NCI-H128 (cell line): ENCODE data around the gene GNA14.
"Not testable (repeated sequence)": the region's sequence is repeated elsewhere in the genome, so short reads cannot be mapped to it uniquely, and the experiment has no call there.

Source experiments
- DNase-seq: peaks from one replicate; lab custom pipeline; 2025; ENCODE audit not compliant: unreplicated experiment; lab: John Stamatoyannopoulos, UW

Gene GNA14

GRCh38 chr9:77422969-77423368 lies 225.2 kb downstream of the GNA14 start:
- no peak for DNase-seq

GRCh38 chr9:77421506-77422265 lies 226.4 kb downstream of the GNA14 start:
- DNase-seq: no peak

- no peak for DNase-seq
These were observed 227.5 kb downstream of the GNA14 start for GRCh38 chr9:77420641-77421040.

- no peak for DNase-seq
These were observed 229.9 kb downstream of the GNA14 start for GRCh38 chr9:77418226-77418625.

- no peak for DNase-seq
These were observed 230.6 kb downstream of the GNA14 start for GRCh38 chr9:77417566-77417965.

GRCh38 chr9:77408521-77408920 lies 239.6 kb downstream of the GNA14 start:
- not testable (repeated sequence) for DNase-seq

- DNase-seq: no peak
These were observed 244.9 kb downstream of the GNA14 start for GRCh38 chr9:77403239-77403638.

GRCh38 chr9:77402286-77402685 lies 245.8 kb downstream of the GNA14 start:
- DNase-seq: no peak

- DNase-seq: no peak
These were observed 248.2 kb downstream of the GNA14 start for GRCh38 chr9:77399964-77400363.

GRCh38 chr9:77398581-77398980 lies 249.5 kb downstream of the GNA14 start:
- DNase-seq: not testable (repeated sequence)

GRCh38 chr9:77392328-77392727 lies 255.8 kb downstream of the GNA14 start:
- DNase-seq: no peak

GRCh38 chr9:77391834-77392233 lies 256.3 kb downstream of the GNA14 start:
- DNase-seq: no peak

- no peak for DNase-seq
These were observed 261.9 kb downstream of the GNA14 start for GRCh38 chr9:77386187-77386586.

- DNase-seq: no peak
These were observed 263.7 kb downstream of the GNA14 start for GRCh38 chr9:77384406-77384805.

- no peak for DNase-seq
These were observed 272.1 kb downstream of the GNA14 start for GRCh38 chr9:77375956-77376532.

- no peak for DNase-seq
These were observed 273.9 kb downstream of the GNA14 start for GRCh38 chr9:77374266-77374665.
